Activated naive CD8-positive, alpha-beta T cell treated with anti-CD3 and anti-CD28 coated beads, Interleukin-2, amount 10 ng/mL, durations not matched to agents 7 days and 5 days (primary cell): ENCODE data around the gene ZNF516. TPM values are rescaled to one million over a fixed set of nuclear protein-coding genes. Genes with fewer than 3 reads are reported as not detected.

Experiments
- ATAC-seq: fragments of 150-1000 bp; cut with Tn5 transposase; one replicate; pipeline ENCODE4 v1.10.0; 2021; ENCODE audit warnings: low read depth, moderate library complexity
- POLR2A ChIA-PET: fragments of 350-600 bp; sonication (Branson Sonifier 250); formaldehyde crosslinking; loops from one replicate; lab custom pipeline; 2021; ENCODE audit warnings: antibody characterized with exemption; lab: Charles Lee
- DNase-seq: peaks from one replicate; pipeline ENCODE4 v3.0.0; 2021
- H3K27ac Mint-ChIP-seq: one replicate; pipeline ENCODE4 v1.8.0; 2022; ENCODE audit warnings: mild to moderate bottlenecking, mixed read lengths
- H3K27me3 Mint-ChIP-seq: one replicate; pipeline ENCODE4 v1.8.0; 2022; ENCODE audit warnings: mild to moderate bottlenecking, moderate library complexity, mixed read lengths
- H3K36me3 Mint-ChIP-seq: one replicate; pipeline ENCODE4 v1.8.0; 2021; ENCODE audit warnings: mild to moderate bottlenecking, mixed read lengths
- H3K4me1 Mint-ChIP-seq: one replicate; pipeline ENCODE4 v1.8.0; 2021; ENCODE audit warnings: mixed read lengths
- H3K4me3 Mint-ChIP-seq: one replicate; pipeline ENCODE4 v1.8.0; 2022; ENCODE audit warnings: mild to moderate bottlenecking, moderate library complexity, mixed read lengths
- H3K9me3 Mint-ChIP-seq: one replicate; pipeline ENCODE4 v1.8.0; 2021; ENCODE audit warnings: mixed read lengths
- total RNA-seq, 2 experiments: library from RNA; stranded (reverse); gene quantifications; one replicate each; pipeline ENCODE4 v1.2.3, GENCODE V29; 2021

ZNF516 gene
- total RNA-seq, 2 experiments from 2014 or later = 6.9 to 8.0 TPM

- Mint-ChIP-seq H3K36me3 (peaks cover 2% of the 10 kb centered on the region), H3K27ac (no peak overlapping the region)
Observed at GRCh38 chr18:76437011-76437410, 58.0 kb downstream of the ZNF516 start.

GRCh38 chr18:76436342-76436741 is 58.7 kb downstream of the ZNF516 start:
- peaks cover 2% of the 10 kb centered on the region for H3K36me3 Mint-ChIP-seq
- DNase-seq (no peak), ATAC-seq (no peak)
- H3K4me3 Mint-ChIP-seq = no peak overlapping the region
- H3K27me3 Mint-ChIP-seq = no peaks in the 10 kb centered on the region
- H3K27ac Mint-ChIP-seq = no peak overlapping the region
- POLR2A ChIA-PET = interaction anchor here (1.5 kb wide), 1 partner anchor 15 kb away, joined by 3 read pairs; no protein-coding TSS in a partner anchor
- no peaks in the 10 kb centered on the region for H3K4me1 Mint-ChIP-seq
- no peaks in the 10 kb centered on the region for H3K9me3 Mint-ChIP-seq

More at GRCh38 chr18:76437011-76437410, 58.0 kb downstream of the ZNF516 start:
- H3K9me3 Mint-ChIP-seq = no peaks in the 10 kb centered on the region
- H3K4me3 Mint-ChIP-seq = no peak overlapping the region
- ATAC-seq (no peak), DNase-seq (no peak)
- H3K27me3 Mint-ChIP-seq = no peaks in the 10 kb centered on the region
- H3K4me1 Mint-ChIP-seq = no peaks in the 10 kb centered on the region
- POLR2A ChIA-PET = no interaction called here

- H3K36me3 Mint-ChIP-seq = no peaks in the 10 kb centered on the region
- H3K27me3 Mint-ChIP-seq = no peaks in the 10 kb centered on the region
- no peaks in the 10 kb centered on the region for H3K4me1 Mint-ChIP-seq
- ATAC-seq (no peak), DNase-seq (no peak)
- POLR2A ChIA-PET = interaction anchor here (1.5 kb wide), 1 partner anchor 15 kb away, joined by 3 read pairs; no protein-coding TSS in a partner anchor
- H3K4me3 Mint-ChIP-seq = no peak overlapping the region
- no peaks in the 10 kb centered on the region for H3K9me3 Mint-ChIP-seq
- no peak overlapping the region for H3K27ac Mint-ChIP-seq
Observed at GRCh38 chr18:76435316-76435989, 59.6 kb downstream of the ZNF516 start.

- H3K36me3 Mint-ChIP-seq = no peaks in the 10 kb centered on the region
- no peak for ATAC-seq
- no peaks in the 10 kb centered on the region for H3K4me1 Mint-ChIP-seq
- DNase-seq = no peak
- POLR2A ChIA-PET = no interaction called here
- H3K27me3 Mint-ChIP-seq = no peaks in the 10 kb centered on the region
- no peak overlapping the region for H3K4me3 Mint-ChIP-seq
- H3K27ac Mint-ChIP-seq = no peak overlapping the region
- no peaks in the 10 kb centered on the region for H3K9me3 Mint-ChIP-seq
Observed at GRCh38 chr18:76434452-76434851, 60.6 kb downstream of the ZNF516 start.

GRCh38 chr18:76433788-76434187 is 61.3 kb downstream of the ZNF516 start:
- Mint-ChIP-seq H3K9me3 (no peaks in the 10 kb centered on the region), H3K4me1 (no peaks in the 10 kb centered on the region), H3K4me3 (no peak overlapping the region), H3K27me3 (no peaks in the 10 kb centered on the region), H3K27ac (no peak overlapping the region), H3K36me3 (no peaks in the 10 kb centered on the region)
- DNase-seq (no peak), ATAC-seq (no peak)
- POLR2A ChIA-PET = no interaction called here

GRCh38 chr18:76432970-76433767 is 61.9 kb downstream of the ZNF516 start:
- H3K4me1 Mint-ChIP-seq = no peaks in the 10 kb centered on the region
- DNase-seq (no peak), ATAC-seq (no peak)
- H3K27ac Mint-ChIP-seq = no peak overlapping the region
- H3K4me3 Mint-ChIP-seq = no peak overlapping the region
- no peaks in the 10 kb centered on the region for H3K9me3 Mint-ChIP-seq
- no peaks in the 10 kb centered on the region for H3K27me3 Mint-ChIP-seq
- POLR2A ChIA-PET = no interaction called here
- no peaks in the 10 kb centered on the region for H3K36me3 Mint-ChIP-seq

DNA sequence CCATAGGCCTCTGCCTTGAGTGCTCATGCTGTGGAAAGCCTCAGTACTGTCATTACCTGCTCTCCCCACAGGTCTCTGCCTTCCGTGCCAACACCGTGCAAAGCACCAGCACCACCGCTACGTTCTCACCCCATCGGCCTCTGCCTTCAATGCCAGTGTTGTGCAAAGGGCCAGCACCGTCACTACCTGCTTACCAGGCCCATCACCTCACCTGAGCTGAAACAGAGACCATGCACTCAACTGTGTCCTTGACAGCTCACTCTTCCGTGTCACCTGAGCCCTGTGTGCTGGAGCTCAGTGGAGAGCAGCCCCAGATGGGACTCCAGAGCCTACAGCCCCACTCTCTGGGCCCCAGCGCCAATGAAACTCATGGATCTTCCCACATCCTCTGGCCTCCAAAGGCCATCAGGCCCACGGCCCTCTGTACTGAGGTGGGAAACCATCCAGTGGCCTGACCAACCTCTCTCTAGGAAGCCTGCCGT is 62.7 kb downstream of the ZNF516 start:
- POLR2A ChIA-PET = no interaction called here
- no peaks in the 10 kb centered on the region for H3K4me1 Mint-ChIP-seq
- DNase-seq (no peak), ATAC-seq (no peak)
- no peaks in the 10 kb centered on the region for H3K9me3 Mint-ChIP-seq
- no peak overlapping the region for H3K4me3 Mint-ChIP-seq
- no peaks in the 10 kb centered on the region for H3K36me3 Mint-ChIP-seq
- no peaks in the 10 kb centered on the region for H3K27me3 Mint-ChIP-seq
- H3K27ac Mint-ChIP-seq = no peak overlapping the region

DNA sequence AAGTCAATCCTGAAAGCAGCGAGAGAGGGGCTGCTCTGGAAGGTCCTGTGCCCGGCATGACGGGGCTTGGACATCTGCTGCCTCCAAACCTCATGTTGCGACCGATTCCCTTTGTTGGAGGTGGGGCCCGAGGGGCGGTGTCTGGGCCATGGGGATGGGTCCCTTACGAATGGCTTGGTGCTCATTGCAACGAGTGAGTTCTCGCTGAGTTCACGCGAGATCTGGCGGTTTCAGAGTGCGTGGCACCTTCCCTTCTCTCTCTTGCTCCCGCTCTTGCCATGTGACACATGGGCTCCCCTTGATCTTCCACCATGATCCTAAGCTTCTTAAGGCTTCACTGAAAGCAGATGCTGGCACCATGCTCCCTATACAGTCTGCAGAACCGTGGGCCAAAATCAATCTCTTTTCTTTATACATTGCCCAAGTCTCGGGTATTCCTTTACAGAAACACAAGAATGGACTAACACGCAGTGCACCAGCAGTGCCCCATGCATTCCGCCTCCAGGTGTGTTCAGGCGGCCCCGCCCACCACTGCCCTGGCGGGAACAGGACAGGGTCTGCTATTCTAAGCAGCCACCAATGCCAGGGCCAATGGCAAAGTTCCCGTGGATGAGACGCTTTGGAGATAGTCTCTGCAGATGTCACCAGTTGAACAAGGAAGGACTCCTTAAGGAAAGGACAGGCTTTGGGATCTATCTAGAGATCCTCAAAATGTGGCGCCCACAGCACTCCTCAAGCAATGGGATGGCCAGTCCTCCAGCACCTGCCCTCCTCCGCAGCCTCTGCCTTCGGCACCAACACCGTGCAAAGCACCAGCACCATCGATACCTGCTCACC is 63.4 kb downstream of the ZNF516 start:
- no peaks in the 10 kb centered on the region for H3K9me3 Mint-ChIP-seq
- H3K27ac Mint-ChIP-seq = no peak overlapping the region
- no peak for ATAC-seq
- POLR2A ChIA-PET = no interaction called here
- H3K36me3 Mint-ChIP-seq = no peaks in the 10 kb centered on the region
- no peaks in the 10 kb centered on the region for H3K4me1 Mint-ChIP-seq
- H3K4me3 Mint-ChIP-seq = no peak overlapping the region
- no peaks in the 10 kb centered on the region for H3K27me3 Mint-ChIP-seq
- no peak for DNase-seq

DNA sequence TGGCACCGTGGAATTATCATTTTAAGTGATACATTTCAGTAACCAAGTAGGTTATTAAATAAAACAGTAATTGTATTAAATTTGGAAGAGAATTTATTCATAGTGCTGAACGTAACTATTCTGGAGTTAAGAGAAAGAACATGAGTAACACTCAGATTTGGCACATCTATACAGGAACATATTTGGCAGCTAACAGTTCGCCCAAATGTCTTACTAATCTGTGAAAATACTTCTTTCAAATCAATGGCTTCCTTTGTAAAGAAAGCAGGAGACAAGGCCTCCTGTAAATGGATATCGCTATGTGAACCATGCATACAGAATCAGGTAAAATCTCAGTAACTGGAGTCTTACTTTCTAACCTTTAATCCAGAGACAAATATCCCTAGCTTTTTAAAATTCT is 64.4 kb downstream of the ZNF516 start:
- no peaks in the 10 kb centered on the region for H3K36me3 Mint-ChIP-seq
- H3K4me1 Mint-ChIP-seq = peaks cover under 1% of the 10 kb centered on the region
- H3K4me3 Mint-ChIP-seq = no peak overlapping the region
- ATAC-seq = no peak
- no peaks in the 10 kb centered on the region for H3K9me3 Mint-ChIP-seq
- no peaks in the 10 kb centered on the region for H3K27me3 Mint-ChIP-seq
- POLR2A ChIA-PET = no interaction called here
- no peak overlapping the region for H3K27ac Mint-ChIP-seq
- no peak for DNase-seq

- Mint-ChIP-seq H3K36me3 (no peaks in the 10 kb centered on the region), H3K27ac (no peak overlapping the region), H3K27me3 (no peaks in the 10 kb centered on the region), H3K4me3 (no peak overlapping the region), H3K9me3 (no peaks in the 10 kb centered on the region), H3K4me1 (peaks cover 9% of the 10 kb centered on the region)
- ATAC-seq (no peak), DNase-seq (no peak)
- POLR2A ChIA-PET = no interaction called here
Observed at GRCh38 chr18:76429262-76430126, 65.5 kb downstream of the ZNF516 start.

DNA sequence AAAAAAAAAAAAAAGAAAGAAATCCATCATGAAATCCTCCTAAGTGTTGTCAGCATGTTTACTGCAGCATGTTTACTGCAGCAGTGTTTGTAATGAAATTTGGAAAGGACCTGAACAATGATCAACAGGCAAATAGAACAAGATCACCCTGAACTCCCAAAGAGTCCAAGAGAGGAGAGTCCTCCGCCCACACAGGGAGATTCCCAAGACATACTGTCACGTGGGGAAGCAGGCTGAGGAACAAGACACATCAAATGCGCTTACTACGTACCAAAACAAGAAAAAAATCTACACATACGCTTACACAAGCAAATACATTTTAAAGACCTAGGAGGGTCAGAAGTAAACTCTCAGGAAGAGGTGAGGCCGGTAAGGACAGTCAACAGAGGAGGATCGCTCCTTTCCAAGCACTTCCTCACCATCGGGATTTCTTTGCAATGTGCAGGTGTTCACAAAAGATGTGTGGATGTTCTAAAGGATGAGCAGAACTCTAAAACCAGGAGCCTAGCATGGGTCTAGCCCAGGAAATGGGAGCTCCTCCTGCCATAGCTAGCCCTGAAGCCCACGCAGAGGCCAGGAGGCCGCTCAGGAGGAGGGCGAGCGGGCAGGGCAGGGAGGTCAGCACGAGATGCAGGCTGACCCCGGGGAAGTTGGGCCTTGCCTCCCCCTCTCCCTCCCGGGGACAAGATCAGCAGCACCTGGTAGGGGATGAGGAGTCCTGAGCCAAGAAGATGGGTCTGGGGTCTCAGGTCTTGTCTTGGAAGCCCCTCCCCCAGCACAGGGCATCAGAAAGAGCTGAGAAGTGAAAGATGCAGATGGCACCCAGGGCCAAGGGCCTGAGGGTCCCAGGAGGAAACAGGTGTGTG is 66.4 kb downstream of the ZNF516 start:
- POLR2A ChIA-PET = no interaction called here

GRCh38 chr18:76426737-76427305 is 68.2 kb downstream of the ZNF516 start:
- no peak overlapping the region for H3K27ac Mint-ChIP-seq
- no peak for DNase-seq
- H3K4me3 Mint-ChIP-seq = no peak overlapping the region
- POLR2A ChIA-PET = no interaction called here
- H3K27me3 Mint-ChIP-seq = no peaks in the 10 kb centered on the region
- no peak for ATAC-seq
- no peaks in the 10 kb centered on the region for H3K9me3 Mint-ChIP-seq
- peaks cover 9% of the 10 kb centered on the region for H3K4me1 Mint-ChIP-seq
- no peaks in the 10 kb centered on the region for H3K36me3 Mint-ChIP-seq

More for the DNA sequence above, 66.4 kb downstream of the ZNF516 start:
- H3K9me3 Mint-ChIP-seq = no peaks in the 10 kb centered on the region
- no peak overlapping the region for H3K27ac Mint-ChIP-seq
- H3K4me3 Mint-ChIP-seq = no peak overlapping the region
- ATAC-seq = no peak
- no peaks in the 10 kb centered on the region for H3K27me3 Mint-ChIP-seq
- peaks cover 9% of the 10 kb centered on the region for H3K4me1 Mint-ChIP-seq
- no peaks in the 10 kb centered on the region for H3K36me3 Mint-ChIP-seq
- DNase-seq = no peak
